ENCODE results near the gene CHST13.

GRCh38 chr3:126482503-126483255, 41.3 kb upstream of the CHST13 start:
- TF ChIP-seq POLR2A (IDR thresholded peaks at IDR 0.05; ENCODE audit: low read depth, low read length) (no peak), JUN (IDR thresholded peaks at IDR 0.05; ENCODE audit: borderline replicate concordance, insufficient read depth, insufficient read length, low read depth) (no peak), EZH2 (IDR thresholded peaks at IDR 0.05; ENCODE audit: borderline replicate concordance, low read depth, low read length, severe bottlenecking) (no peak), MYC (IDR thresholded peaks at IDR 0.05; ENCODE audit: low read depth, low read length) (no peak)
- TF ChIP-seq, protein P1, sequence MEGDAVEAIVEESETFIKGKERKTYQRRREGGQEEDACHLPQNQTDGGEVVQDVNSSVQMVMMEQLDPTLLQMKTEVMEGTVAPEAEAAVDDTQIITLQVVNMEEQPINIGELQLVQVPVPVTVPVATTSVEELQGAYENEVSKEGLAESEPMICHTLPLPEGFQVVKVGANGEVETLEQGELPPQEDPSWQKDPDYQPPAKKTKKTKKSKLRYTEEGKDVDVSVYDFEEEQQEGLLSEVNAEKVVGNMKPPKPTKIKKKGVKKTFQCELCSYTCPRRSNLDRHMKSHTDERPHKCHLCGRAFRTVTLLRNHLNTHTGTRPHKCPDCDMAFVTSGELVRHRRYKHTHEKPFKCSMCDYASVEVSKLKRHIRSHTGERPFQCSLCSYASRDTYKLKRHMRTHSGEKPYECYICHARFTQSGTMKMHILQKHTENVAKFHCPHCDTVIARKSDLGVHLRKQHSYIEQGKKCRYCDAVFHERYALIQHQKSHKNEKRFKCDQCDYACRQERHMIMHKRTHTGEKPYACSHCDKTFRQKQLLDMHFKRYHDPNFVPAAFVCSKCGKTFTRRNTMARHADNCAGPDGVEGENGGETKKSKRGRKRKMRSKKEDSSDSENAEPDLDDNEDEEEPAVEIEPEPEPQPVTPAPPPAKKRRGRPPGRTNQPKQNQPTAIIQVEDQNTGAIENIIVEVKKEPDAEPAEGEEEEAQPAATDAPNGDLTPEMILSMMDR (IDR thresholded peaks at IDR 0.05; ENCODE audit: extremely low read depth in 1 of 2, insufficient read depth in 1 of 2, low read depth in 1 of 2, low read length in 2 of 2), result no peak

All from endothelial cell of umbilical vein (primary cell).